NCI-H1092 treated with DMSO at 0.1 percent for 48 hours (cell line): ENCODE data around the gene SERTAD1.
"Not testable (repeated sequence)": the region's sequence is repeated elsewhere in the genome, so short reads cannot be mapped to it uniquely, and the experiment has no call there.

Source experiments
- DNase-seq: peaks from one replicate; lab custom pipeline; 2025; lab: John Stamatoyannopoulos, UW

SERTAD1 gene

GRCh38 chr19:40425450-40426287, at the start of gene SERTAD1:
Gene SERTAD1, minus strand, starts transcription at chr19:40425992. Its CDS starts 2,446 bp downstream, at chr19:40423546.
- DNase-seq = peak; percentile 97

DNA sequence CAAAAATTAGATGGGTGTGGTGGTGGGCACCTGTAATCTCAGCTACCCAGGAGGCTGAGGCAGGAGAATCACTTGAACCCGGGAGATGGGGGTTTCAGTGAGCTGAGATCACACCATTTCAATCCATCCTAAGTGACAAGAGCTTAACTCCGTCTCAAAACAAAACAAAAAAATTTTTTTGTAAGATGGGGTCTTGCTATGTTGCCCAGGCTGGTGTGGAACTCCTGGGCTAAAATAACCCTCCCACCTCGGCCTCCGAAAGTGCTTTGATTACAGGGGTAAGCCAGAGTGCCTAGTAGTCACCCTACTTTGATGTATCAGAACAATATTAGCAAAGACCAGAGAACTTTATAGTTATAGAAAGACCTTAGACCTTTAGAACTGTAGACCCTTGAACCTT, 48.9 kb upstream of the SERTAD1 start:
- DNase-seq = no peak

GRCh38 chr19:40472516-40472915, 46.7 kb upstream of the SERTAD1 start:
- no peak for DNase-seq

- DNase-seq = no peak
Measured at GRCh38 chr19:40471111-40471510, 45.3 kb upstream of the SERTAD1 start.

DNA sequence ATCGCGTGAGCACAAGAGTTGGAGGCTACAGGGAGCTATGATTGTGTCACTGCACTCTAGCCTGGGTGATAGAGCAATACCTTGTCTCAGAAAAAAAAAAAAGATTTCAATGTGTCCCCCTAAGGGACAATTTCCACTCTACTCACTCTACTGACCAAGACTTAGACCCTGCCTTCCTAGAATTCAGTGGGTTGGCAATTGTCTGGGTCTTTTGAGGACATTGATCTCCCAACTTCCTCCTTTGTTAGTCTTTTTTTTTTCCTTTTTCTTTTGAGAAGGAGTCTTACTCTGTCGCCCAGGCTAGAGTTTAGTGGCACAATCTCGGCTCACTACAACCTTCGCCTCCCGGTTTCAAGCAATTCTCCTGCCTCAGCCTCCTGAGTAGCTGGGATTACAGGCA, 43.2 kb upstream of the SERTAD1 start:
- no peak for DNase-seq

DNA sequence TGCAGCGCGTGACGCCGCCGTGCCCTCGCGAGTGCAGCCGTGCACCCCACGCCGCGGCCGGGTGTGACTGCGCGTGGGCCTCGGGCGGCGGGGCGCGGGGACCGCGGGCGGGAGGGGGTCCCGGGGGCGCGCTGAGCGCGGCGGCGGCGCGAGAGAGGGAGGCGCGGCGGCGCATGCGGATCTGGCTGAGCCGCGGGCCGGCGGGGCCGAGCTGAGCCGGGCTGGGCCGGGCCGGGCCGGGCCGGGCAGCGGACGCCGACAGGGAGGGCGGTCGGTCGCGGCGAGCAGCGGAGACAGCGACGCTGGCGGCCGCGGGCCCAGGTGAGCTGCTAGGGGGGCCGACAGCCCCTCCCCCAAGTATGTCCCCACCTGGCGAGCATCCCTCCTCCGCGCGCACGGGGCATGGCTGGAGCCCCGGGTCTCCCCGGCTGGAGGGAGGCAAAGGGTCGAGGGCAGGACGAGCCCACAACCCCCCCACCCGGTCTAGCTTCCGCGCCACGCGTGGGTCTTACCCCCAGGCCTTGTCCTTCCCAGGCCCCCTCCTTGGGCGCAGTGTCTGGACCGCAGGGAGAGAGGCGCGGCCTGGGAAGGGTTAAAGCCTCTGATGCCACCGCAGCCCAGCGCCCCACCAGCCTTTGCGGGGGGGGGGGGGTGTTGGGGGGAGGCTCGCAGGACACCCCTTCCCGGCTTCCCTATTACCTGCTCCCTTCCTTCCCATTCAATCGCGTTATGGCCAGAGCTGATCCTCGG, 41.4 kb upstream of the SERTAD1 start, which contains the start of gene SPTBN4:
Gene SPTBN4 (plus strand): TSS at position 17 of the 750 bp plus-strand sequence. CDS start 5,621 bp downstream, outside the sequence.
- no peak for DNase-seq

- DNase-seq = no peak
Measured at GRCh38 chr19:40466219-40466984, 40.6 kb upstream of the SERTAD1 start.

GRCh38 chr19:40465557-40466218, 39.9 kb upstream of the SERTAD1 start, which contains the start of gene BLVRB:
Gene BLVRB, minus strand, starts transcription at chr19:40465745. Its CDS starts 57 bp downstream, at chr19:40465688.
- peak; percentile 82 for DNase-seq

- no peak for DNase-seq
Measured at GRCh38 chr19:40465025-40465556, 39.3 kb upstream of the SERTAD1 start.

DNA sequence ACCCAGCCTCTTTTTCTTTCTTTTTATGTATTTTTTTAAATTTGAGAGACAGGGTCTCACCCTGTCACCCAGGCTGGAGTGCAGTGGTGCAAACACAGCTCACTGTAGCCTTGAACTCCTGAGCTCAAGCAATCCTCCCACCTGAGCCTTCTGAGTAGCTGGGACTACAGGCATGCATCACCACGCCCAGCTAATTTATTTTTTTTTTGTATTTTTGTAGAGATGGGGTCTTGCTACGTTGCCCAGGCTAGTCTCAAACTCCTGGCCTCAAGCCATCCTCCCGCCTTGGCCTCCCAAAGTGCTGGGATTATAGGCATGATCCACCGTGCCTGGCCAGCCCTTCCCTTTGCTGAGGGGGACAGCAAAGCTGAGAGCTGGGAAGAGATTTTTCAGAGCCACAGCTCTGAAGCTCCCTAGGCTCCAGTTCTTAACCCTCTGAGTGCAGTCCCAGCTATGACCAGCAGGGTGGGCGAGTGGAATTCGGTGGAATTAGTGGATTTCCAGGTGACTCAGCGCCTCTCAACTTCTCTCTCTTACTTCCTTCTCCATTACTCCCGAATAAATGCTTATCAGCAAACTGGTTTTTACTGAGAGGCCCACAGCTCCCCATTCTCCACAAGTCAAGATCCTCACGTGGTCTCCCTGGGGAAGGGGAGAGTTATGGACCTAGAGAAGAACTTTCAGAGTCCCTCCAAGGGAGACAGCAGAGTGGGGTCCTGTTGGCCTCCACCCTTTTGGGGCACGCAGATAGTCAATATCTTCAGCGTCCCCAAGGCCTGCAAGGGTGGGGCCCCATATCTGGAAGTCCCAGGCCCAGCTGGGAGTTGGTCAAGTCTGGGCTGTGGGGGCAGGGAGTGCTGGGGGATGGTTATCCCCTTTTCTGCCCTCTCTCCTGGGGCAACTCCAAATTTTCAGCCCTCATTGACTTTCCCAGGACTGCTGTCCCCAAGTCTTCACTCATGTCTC, 38.5 kb upstream of the SERTAD1 start:
- DNase-seq = peak; percentile 29

GRCh38 chr19:40463587-40464037, 37.8 kb upstream of the SERTAD1 start:
- DNase-seq = not testable (repeated sequence)

- DNase-seq = no peak
Measured at GRCh38 chr19:40461669-40462221, 36.0 kb upstream of the SERTAD1 start.

GRCh38 chr19:40460185-40460584, 34.4 kb upstream of the SERTAD1 start:
- no peak for DNase-seq

- DNase-seq = no peak
Measured at GRCh38 chr19:40458597-40458974, 32.8 kb upstream of the SERTAD1 start.

DNA sequence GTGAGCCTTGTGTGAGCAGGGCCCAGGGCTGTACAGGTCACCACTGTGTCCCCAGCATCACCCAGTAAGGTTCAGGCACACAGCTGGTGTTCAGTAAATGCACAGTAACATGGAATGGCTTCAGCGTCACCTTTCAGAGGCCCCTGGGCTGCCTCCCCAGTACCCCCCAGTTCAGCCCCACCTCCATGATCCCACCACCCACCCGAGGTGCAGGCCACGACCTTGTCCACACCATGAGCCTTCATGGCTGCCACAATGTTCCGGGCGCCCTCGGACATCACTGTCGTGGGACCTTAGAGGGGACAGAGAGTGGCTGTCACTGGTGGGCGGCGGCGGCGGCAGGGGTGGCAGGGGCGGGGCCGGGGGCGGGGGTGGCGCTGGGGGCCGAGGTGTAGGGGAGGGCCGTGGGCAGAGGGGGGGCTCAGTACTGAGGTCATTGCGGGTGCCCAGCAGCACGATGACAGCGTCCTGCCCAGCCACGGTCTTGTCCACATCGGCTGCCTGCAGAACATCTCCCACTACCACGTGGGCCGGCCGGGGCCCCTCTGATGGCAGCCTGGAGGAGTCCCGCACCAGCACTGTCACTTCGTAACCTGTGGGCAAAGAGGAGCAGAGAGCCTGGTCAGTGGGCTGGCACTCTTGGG, 32.3 kb upstream of the SERTAD1 start:
- DNase-seq = no peak

DNA sequence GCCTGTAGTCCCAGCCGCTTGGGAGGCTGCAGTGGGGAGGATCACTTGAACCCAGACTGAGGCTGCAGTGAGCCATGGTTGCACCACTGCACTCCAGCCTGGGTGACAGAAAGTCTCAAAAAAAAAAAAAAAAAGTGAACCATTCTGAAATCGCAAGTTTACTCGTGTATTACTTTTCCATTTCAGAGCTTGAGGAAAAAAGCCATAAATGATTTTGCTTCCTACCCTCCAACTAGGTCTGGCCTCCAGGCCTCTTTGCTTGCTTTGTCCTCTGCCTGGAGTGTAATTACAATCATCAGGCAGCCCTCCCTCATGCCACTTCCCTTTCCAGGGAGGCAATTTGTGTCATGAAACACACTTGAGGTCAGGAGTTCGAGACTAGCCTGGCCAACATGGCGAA, 31.3 kb upstream of the SERTAD1 start:
- DNase-seq = no peak

GRCh38 chr19:40453943-40454342, 28.2 kb upstream of the SERTAD1 start:
- DNase-seq = not testable (repeated sequence)

- no peak for DNase-seq
Measured at GRCh38 chr19:40453151-40453735, 27.5 kb upstream of the SERTAD1 start.

- DNase-seq = no peak
Measured at GRCh38 chr19:40452016-40452415, 26.2 kb upstream of the SERTAD1 start.
